HCT116 (cell line): ENCODE measurements around the gene MCUR1. TPM values are rescaled to one million over a fixed set of nuclear protein-coding genes. Genes with fewer than 3 reads are reported as not detected.

Source experiments
- ATAC-seq: fragments of 200-7000 bp; cut with Tn5 transposase; 2 replicates; pipeline ENCODE4 v1.9.1; 2020; ENCODE audit warnings: mild to moderate bottlenecking, moderate library complexity
- BruUV-seq: library from RNA; stranded (reverse); fragments of 400-500 nt; replicated peaks from 2 replicates; lab custom pipeline; 2021; lab: Mats Ljungman, UMichigan
- CTCF ChIA-PET: fragments of 300-600 bp; sonication (Branson Sonifier 250); formaldehyde crosslinking; loops from one replicate; lab custom pipeline; 2021; ENCODE audit warnings: antibody characterized with exemption; lab: Charles Lee
- POLR2A ChIA-PET: fragments of 300-600, 350-600 bp; sonication (Branson Sonifier 250); formaldehyde crosslinking; loops from one replicate; lab custom pipeline; 2021; ENCODE audit warnings: antibody characterized with exemption; lab: Charles Lee
- RAD21 ChIA-PET, 2 experiments: fragments of 300-600 bp; sonication (Branson Sonifier 250); formaldehyde crosslinking; loops; one replicate each; lab custom pipeline; 2023; ENCODE audit warnings: low total read pairs in 2 of 2; ENCODE audit not compliant: uncharacterized antibody in 2 of 2, unreplicated experiment in 2 of 2, low non-redundant PET in 1 of 2; lab: Charles Lee
- DNase-seq: peaks from one replicate; pipeline ENCODE4 v3.0.0-alpha.2; 2010; ENCODE audit warnings: low read depth, low spot score
- H2AFZ ChIP-seq: fragments of 200-600 bp; shearing (Covaris generic), sonication (generic); 2 replicates; pipeline ENCODE4 v1.6.1; 2017; ENCODE audit warnings: low read depth, mixed run types, mixed read lengths, antibody characterized with exemption, low read length; ENCODE audit not compliant: poor library complexity, severe bottlenecking
- H3K27ac ChIP-seq: 2 replicates; pipeline ENCODE4 v1.5.1; 2012; ENCODE audit warnings: low read depth, low read length
- H3K27me3 ChIP-seq: fragments of 200-600 bp; sonication (generic); 2 replicates; pipeline ENCODE4 v1.6.1; 2016; ENCODE audit warnings: mixed run types, low read length, mixed read lengths; ENCODE audit not compliant: insufficient read depth
- H3K36me3 ChIP-seq, 2 experiments: fragments of 200-500 bp in 1 of 2; fragments of 200-600 bp in 1 of 2; sonication (Bioruptor generic) in 1 of 2; sonication (generic) in 1 of 2; 2 replicates each; pipeline versions ENCODE4 v1.5.1 to v1.6.1; 2014 to 2016; ENCODE audit warnings: low read length in 2 of 2, inconsistent platforms in 1 of 2, mixed read lengths in 1 of 2, mixed run types in 1 of 2; ENCODE audit not compliant: insufficient read depth in 2 of 2, control insufficient read depth in 1 of 2
- H3K4me1 ChIP-seq, 2 experiments: fragments of 200-600 bp in 1 of 2; sonication (generic) in 1 of 2; 2 replicates each; pipeline versions ENCODE4 v1.5.1 to v1.6.1; 2012 to 2017; ENCODE audit warnings: low read length in 2 of 2, inconsistent platforms in 1 of 2, mild to moderate bottlenecking in 1 of 2, mixed read lengths in 1 of 2, mixed run types in 1 of 2, moderate library complexity in 1 of 2; ENCODE audit not compliant: insufficient read depth in 2 of 2, control insufficient read depth in 1 of 2
- H3K4me2 ChIP-seq: fragments of 200-600 bp; sonication (generic); 2 replicates; pipeline ENCODE4 v1.6.1; 2017; ENCODE audit warnings: mixed run types, low read length, mixed read lengths
- H3K4me3 ChIP-seq, 2 experiments: fragments of 200-600 bp in 1 of 2; sonication (generic) in 1 of 2; replicated peaks in 1 of 2; 2 replicates each; pipeline ENCODE4 v1.5.1; 2011 to 2016; ENCODE audit warnings: low read length in 2 of 2, control low read depth in 1 of 2, low read depth in 1 of 2, mild to moderate bottlenecking in 1 of 2, mixed read lengths in 1 of 2, mixed run types in 1 of 2
- H3K79me2 ChIP-seq: fragments of 200-600 bp; sonication (generic); 2 replicates; pipeline ENCODE4 v1.6.1; 2017; ENCODE audit warnings: mild to moderate bottlenecking, mixed run types, low read length, moderate library complexity, mixed read lengths; ENCODE audit not compliant: insufficient read depth
- H3K9ac ChIP-seq: fragments of 200-600 bp; sonication (generic); 2 replicates; pipeline ENCODE4 v1.6.1; 2016; ENCODE audit warnings: low read length, mixed read lengths
- H3K9me2 ChIP-seq: fragments of 200-600 bp; sonication (generic), shearing (Covaris generic); 2 replicates; pipeline ENCODE4 v1.6.1; 2017; ENCODE audit warnings: mixed run types, mild to moderate bottlenecking, moderate library complexity; ENCODE audit not compliant: insufficient read depth
- H3K9me3 ChIP-seq, 2 experiments: fragments of 200-500 bp in 1 of 2; fragments of 200-600 bp in 1 of 2; sonication (Bioruptor generic) in 1 of 2; sonication (generic) in 1 of 2; 2 replicates each; pipeline ENCODE4 v1.6.1; 2014 to 2017; ENCODE audit warnings: low read length in 2 of 2, mixed read lengths in 2 of 2, inconsistent platforms in 1 of 2, low read depth in 1 of 2, mild to moderate bottlenecking in 1 of 2, mixed run types in 1 of 2, moderate library complexity in 1 of 2; ENCODE audit not compliant: control insufficient read depth in 1 of 2, insufficient read depth in 1 of 2
- H4K20me1 ChIP-seq: fragments of 200-600 bp; sonication (generic), shearing (Covaris generic); 2 replicates; pipeline ENCODE4 v1.6.1; 2017; ENCODE audit warnings: mixed run types, mild to moderate bottlenecking, moderate library complexity; ENCODE audit not compliant: insufficient read depth
- ATF3 ChIP-seq: IDR thresholded peaks from 2 replicates; pipeline ENCODE4 v1.6.1; 2012
- CBX3 ChIP-seq: IDR thresholded peaks from 2 replicates; pipeline ENCODE4 v1.6.1; 2012; ENCODE audit warnings: low read depth
- CEBPB ChIP-seq: IDR thresholded peaks from 2 replicates; pipeline ENCODE4 v1.6.1; 2012; ENCODE audit warnings: low read depth
- EGR1 ChIP-seq: IDR thresholded peaks from 2 replicates; pipeline ENCODE4 v1.6.1; 2012; ENCODE audit warnings: low read depth
- ELF1 ChIP-seq: IDR thresholded peaks from 2 replicates; pipeline ENCODE4 v1.6.1; 2012; ENCODE audit warnings: low read depth, borderline replicate concordance
- EZH2 ChIP-seq: fragments of 200-600 bp; sonication (generic); IDR thresholded peaks from 2 replicates; pipeline ENCODE4 v1.6.1; 2017; ENCODE audit warnings: antibody characterized with exemption, mixed run types
- FOSL1 ChIP-seq: IDR thresholded peaks from 2 replicates; pipeline ENCODE4 v1.6.1; 2012; ENCODE audit warnings: low read depth
- RAD21 ChIP-seq: IDR thresholded peaks from 2 replicates; pipeline ENCODE4 v1.6.1; 2012; ENCODE audit warnings: low read depth, mild to moderate bottlenecking
- SIN3A ChIP-seq: IDR thresholded peaks from 2 replicates; pipeline ENCODE4 v1.6.1; 2012; ENCODE audit warnings: low read depth
- SP1 ChIP-seq: IDR thresholded peaks from 2 replicates; pipeline ENCODE4 v1.6.1; 2012; ENCODE audit warnings: low read depth
- TCF7L2 ChIP-seq: IDR thresholded peaks from 2 replicates; pipeline ENCODE4 v1.7.0; 2011; ENCODE audit warnings: borderline replicate concordance, inconsistent platforms; ENCODE audit not compliant: insufficient read depth, insufficient read length; ENCODE audit errors: extremely low read depth
- YY1 ChIP-seq: IDR thresholded peaks from 2 replicates; pipeline ENCODE4 v1.6.1; 2011; ENCODE audit warnings: low read length, low read depth, moderate library complexity, mild to moderate bottlenecking; ENCODE audit not compliant: insufficient replicate concordance; ENCODE audit errors: extremely low read depth
- ZFX ChIP-seq: fragments of 450-650 bp; IDR thresholded peaks from 2 replicates; pipeline ENCODE4 v1.6.1; 2017
- intact Hi-C: fragments of 100-400 bp; cut with micrococcal nuclease; formaldehyde crosslinking; loops from 2 replicates; pipeline ENCODE4 v1.10.0; 2022
- total RNA-seq: library from RNA; stranded (reverse); gene quantifications from one replicate; pipeline ENCODE4 v1.2.1, GENCODE V29; 2021; ENCODE audit not compliant: unreplicated experiment
- TF ChIP-seq, protein P1 (sequence below): IDR thresholded peaks from 2 replicates; pipeline ENCODE4 v1.6.1; 2012
- TF ChIP-seq, protein P2 (sequence below): IDR thresholded peaks from 2 replicates; pipeline ENCODE4 v1.6.1; 2011; ENCODE audit warnings: mild to moderate bottlenecking, low read length, moderate library complexity; ENCODE audit not compliant: insufficient replicate concordance; ENCODE audit errors: extremely low read depth
- TF ChIP-seq, protein P3 (sequence below), 3 experiments: fragments of 200-600 bp in 1 of 3; sonication (generic) in 1 of 3; IDR thresholded peaks in 2 of 3; conservative IDR thresholded peaks in 1 of 3; 2 replicates each; pipeline ENCODE4 v1.5.1; 2012 to 2017; ENCODE audit warnings: low read depth in 2 of 3, low read length in 2 of 3, antibody characterized with exemption in 1 of 3, borderline replicate concordance in 1 of 3, control low read depth in 1 of 3, mild to moderate bottlenecking in 1 of 3, mixed read lengths in 1 of 3, mixed run types in 1 of 3, moderate library complexity in 1 of 3; ENCODE audit not compliant: insufficient read depth in 1 of 3

The MCUR1 gene
- total RNA-seq, 1 experiment from 2014 or later, result 33.2 TPM

DNA sequence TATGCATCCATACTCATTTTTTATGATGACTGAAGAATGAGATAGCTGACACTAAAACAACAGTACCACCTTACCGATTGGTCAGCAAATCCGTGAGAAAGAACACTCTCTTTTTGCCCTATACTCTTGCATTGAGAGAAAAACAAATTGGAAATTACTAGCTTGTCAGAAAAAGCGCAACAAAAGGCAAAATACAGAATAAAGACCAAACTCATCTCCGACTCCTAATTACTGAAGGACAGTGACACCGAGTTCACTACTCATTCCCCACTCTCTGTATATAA, 2.1 kb downstream of the MCUR1 start:
- ATAC-seq (no peak), DNase-seq (no peak)
- intact Hi-C loops, result no loop called here
- no TSS peak for BruUV-seq
- H3K36me3 ChIP-seq, result no peaks in the 10 kb centered on the region; a peak in 1 of 4 replicates
- H3K4me3 ChIP-seq, result no peak overlapping the region
- no peaks in the 10 kb centered on the region for H3K9me3 ChIP-seq
- no peak overlapping the region for H3K27ac ChIP-seq
- no peaks in the 10 kb centered on the region for H3K27me3 ChIP-seq
- H3K79me2 ChIP-seq, result peaks cover 52% of the 10 kb centered on the region
- no peak overlapping the region for H2AFZ ChIP-seq
- CTCF ChIA-PET, result no interaction called here
- RAD21 ChIA-PET, result no interaction called here
- peaks cover 0 to 14% of the 10 kb centered on the region in 2 experiments; a peak in 3 of 4 replicates for H3K4me1 ChIP-seq
- peak overlapping the region; percentile 79; the same call in 1 of the 2 replicates for H3K4me2 ChIP-seq
- no peak overlapping the region for H3K9ac ChIP-seq
- POLR2A ChIA-PET, result no interaction called here
- H3K9me2 ChIP-seq, result no peaks in the 10 kb centered on the region
- no peaks in the 10 kb centered on the region; the same call in 1 of the 2 replicates for H4K20me1 ChIP-seq
- no peak for TF ChIP-seq SP1
- TF ChIP-seq, protein P1, sequence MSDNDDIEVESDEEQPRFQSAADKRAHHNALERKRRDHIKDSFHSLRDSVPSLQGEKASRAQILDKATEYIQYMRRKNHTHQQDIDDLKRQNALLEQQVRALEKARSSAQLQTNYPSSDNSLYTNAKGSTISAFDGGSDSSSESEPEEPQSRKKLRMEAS, result no peak
- TF ChIP-seq CBX3, result no peak
- TF ChIP-seq EZH2, result no peak
- no peak for TF ChIP-seq CEBPB
- no peak for TF ChIP-seq ZFX
- no peak for TF ChIP-seq SIN3A
- TF ChIP-seq EGR1, result no peak
- TF ChIP-seq ATF3, result no peak
- TF ChIP-seq TCF7L2, result no peak
- TF ChIP-seq, protein P2, sequence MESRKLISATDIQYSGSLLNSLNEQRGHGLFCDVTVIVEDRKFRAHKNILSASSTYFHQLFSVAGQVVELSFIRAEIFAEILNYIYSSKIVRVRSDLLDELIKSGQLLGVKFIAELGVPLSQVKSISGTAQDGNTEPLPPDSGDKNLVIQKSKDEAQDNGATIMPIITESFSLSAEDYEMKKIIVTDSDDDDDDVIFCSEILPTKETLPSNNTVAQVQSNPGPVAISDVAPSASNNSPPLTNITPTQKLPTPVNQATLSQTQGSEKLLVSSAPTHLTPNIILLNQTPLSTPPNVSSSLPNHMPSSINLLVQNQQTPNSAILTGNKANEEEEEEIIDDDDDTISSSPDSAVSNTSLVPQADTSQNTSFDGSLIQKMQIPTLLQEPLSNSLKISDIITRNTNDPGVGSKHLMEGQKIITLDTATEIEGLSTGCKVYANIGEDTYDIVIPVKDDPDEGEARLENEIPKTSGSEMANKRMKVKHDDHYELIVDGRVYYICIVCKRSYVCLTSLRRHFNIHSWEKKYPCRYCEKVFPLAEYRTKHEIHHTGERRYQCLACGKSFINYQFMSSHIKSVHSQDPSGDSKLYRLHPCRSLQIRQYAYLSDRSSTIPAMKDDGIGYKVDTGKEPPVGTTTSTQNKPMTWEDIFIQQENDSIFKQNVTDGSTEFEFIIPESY, result no peak
- TF ChIP-seq RAD21, result no peak
- TF ChIP-seq YY1, result no peak
- TF ChIP-seq, protein P3, sequence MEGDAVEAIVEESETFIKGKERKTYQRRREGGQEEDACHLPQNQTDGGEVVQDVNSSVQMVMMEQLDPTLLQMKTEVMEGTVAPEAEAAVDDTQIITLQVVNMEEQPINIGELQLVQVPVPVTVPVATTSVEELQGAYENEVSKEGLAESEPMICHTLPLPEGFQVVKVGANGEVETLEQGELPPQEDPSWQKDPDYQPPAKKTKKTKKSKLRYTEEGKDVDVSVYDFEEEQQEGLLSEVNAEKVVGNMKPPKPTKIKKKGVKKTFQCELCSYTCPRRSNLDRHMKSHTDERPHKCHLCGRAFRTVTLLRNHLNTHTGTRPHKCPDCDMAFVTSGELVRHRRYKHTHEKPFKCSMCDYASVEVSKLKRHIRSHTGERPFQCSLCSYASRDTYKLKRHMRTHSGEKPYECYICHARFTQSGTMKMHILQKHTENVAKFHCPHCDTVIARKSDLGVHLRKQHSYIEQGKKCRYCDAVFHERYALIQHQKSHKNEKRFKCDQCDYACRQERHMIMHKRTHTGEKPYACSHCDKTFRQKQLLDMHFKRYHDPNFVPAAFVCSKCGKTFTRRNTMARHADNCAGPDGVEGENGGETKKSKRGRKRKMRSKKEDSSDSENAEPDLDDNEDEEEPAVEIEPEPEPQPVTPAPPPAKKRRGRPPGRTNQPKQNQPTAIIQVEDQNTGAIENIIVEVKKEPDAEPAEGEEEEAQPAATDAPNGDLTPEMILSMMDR (IDR thresholded peaks at IDR 0.05 in 2 of 3, conservative IDR thresholded peaks at IDR 0.05 in 1 of 3; ENCODE audit: borderline replicate concordance in 1 of 3, insufficient read depth in 1 of 3, low read depth in 2 of 3, low read length in 2 of 3), result no peak
- no peak for TF ChIP-seq ELF1
- TF ChIP-seq FOSL1, result no peak
